GM19025 (cell line): Measurements from ENCODE around the gene PM20D1.
"Not testable (repeated sequence)": the region's sequence is repeated elsewhere in the genome, so short reads cannot be mapped to it uniquely, and the experiment has no call there.

Experiments
- ATAC-seq: cut with Tn5 transposase; IDR thresholded peaks from one replicate; pipeline ENCODE4 v1.9.1; 2021; ENCODE audit warnings: mild to moderate bottlenecking, low read depth, moderate library complexity; ENCODE audit not compliant: unreplicated experiment

Gene PM20D1

DNA sequence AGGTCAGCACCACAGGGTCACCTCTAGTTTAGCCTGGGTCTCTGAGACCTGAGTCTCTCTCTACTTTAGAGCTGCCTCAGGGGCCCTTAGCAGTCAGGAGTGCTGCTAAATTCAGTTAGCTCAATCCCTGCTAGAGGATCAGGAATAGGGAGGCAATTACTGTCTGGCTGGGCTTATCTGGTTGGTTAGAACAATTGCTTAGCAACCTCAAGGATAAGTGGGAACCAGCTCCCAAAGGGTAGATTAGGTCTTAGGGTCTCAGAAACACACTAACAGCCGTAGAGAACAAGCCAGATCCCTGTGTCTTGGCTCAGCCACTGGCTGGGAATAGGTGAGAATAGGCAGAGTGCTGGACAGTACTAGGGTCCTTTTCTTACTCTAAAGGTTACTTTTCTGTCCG lies 7.7 kb downstream of the PM20D1 start:
- ATAC-seq, result no peak

- ATAC-seq, result no peak
These were observed 9.6 kb downstream of the PM20D1 start for GRCh38 chr1:205840146-205840923.

GRCh38 chr1:205837382-205837970 lies 12.5 kb downstream of the PM20D1 start:
- ATAC-seq, result no peak

- ATAC-seq, result no peak
These were observed 15.2 kb downstream of the PM20D1 start for GRCh38 chr1:205834751-205835150.

DNA sequence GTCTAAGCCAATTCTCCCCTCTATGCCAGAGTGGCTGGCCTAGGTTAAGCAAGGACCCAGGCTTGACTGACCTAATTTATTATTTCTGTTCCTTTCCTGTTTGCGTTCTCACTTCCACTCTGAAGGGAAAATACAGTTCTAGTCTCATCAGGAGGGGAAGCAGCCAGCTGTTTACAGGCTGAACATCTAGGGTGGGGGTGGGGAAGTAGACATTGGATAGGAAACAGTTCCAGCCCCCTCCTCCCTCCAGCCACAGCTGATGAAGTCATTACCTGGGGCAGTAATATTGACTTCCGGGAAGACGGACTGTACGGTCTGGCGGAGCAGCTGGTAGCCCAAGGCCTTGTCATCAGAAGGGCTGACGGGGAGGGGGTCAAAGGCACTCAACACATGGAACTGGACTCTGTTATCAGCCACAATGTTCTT lies 17.6 kb downstream of the PM20D1 start:
- ATAC-seq, result no peak

GRCh38 chr1:205827623-205828022 lies 22.3 kb downstream of the PM20D1 start:
- ATAC-seq, result no peak

DNA sequence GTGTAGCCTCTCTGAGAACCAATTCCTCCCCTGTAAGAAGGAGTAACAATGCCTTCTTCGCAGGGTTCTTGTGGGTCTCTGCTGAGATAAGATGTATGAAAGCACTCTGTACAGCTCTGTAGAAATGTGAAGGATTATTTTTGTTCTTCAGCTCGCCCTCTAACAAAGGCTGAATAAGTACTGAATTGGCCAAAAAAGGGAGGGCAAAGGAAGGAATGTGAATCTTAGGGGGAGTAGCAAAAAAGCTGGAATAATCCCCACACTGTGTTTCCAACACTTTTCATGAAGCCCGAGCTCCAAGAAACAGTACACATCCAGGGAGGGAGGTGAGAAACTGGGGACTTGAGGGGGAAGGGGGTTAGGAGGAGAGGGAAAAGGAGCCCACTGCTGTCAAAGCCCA lies 22.9 kb downstream of the PM20D1 start:
- ATAC-seq, result no peak

GRCh38 chr1:205826016-205826806 lies 23.7 kb downstream of the PM20D1 start:
- no peak for ATAC-seq

DNA sequence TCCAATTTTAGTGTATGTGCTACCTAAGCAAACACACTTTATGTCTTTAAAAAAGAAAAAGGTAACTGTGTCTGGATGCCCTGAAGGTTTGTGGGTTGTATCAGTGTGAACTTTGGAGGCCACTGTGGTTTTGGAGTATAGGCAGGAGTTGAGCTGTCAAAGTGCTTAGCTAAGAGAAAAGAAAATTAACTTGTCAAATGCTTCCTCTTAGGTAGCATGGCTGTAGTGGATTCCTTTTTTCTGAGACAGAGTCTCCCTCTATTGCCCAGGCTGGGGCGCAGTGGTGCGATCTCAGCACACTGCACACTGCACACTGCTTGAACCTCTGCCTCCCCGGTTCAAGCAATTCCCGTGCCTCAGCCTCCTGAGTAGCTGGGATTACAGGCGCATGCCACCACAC lies 25.8 kb downstream of the PM20D1 start:
- no peak for ATAC-seq

DNA sequence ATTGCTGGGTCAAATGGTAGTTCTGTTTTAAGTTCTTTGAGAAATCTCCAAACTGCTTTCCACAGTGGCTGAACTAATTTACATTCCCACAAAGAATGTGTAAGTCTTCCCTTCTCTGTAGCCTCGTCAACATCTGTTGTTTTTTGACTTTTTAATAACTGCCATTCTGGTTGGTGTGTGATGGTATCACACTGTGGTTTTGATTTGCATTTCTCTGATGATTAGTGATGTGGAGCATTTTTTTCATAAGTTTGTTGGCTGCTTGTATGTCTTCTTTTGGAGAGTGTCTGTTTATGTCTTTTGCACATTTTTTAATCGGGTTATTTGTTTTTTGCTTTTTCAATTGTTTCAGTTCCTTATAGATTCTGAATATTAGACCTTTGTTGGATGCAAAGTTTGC lies 26.7 kb downstream of the PM20D1 start:
- ATAC-seq, result not testable (repeated sequence)

DNA sequence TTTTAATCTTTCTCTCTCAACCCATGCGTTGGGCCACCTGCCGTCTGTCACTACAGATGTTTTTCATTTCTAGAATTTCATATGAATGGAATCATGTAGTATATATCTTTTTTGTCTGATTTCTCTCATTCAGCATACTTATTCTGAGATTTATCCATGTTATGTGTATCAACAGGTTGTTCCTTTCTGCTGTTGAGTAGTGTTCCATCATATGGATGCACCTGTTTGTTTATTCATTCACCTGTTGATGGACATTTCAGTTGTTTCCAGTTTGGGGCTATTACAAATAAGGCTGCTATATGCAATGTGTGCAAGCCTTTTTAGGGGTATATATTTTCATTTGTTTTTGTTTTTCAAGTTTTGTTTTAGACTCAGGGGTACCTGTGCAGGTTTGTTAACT lies 27.5 kb downstream of the PM20D1 start:
- ATAC-seq, result no peak

DNA sequence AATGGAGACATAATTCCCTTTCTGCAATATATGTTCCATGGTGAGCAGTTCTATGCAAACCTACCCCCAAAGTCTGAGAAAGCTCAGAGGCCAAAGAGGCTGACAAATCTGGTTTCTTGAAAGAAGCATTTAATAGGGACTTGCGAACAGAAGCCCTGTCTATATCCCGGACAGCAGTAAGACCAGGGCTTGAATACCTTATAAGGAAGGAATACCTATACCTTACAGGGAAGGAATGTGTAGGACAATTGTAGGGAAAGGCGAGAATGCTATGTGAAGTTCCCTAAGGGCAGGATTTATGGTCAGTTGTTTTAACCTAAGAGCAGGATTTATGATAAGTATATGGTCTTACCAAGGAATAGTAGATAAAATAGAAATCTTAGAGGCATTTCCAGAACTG lies 31.9 kb downstream of the PM20D1 start:
- no peak for ATAC-seq

DNA sequence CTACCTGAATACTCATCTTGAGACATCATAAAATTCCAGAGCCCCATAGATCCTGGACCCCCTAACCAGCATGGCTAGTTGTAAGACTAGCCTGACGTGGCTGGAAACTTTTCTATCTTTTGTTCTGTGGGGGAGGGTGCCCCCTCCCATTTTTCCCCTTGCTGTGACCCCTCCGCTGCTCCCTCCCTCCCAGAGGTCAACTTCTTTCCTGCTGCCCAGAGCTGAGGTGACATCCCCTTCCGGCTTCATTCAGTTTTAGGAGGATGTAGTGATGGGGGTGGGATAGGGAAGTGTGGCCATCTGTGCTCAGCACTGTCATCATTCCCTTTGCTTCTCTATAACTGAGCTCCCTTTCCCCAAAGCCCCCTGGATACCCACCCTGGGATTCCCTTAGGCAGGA lies 32.6 kb downstream of the PM20D1 start:
- no peak for ATAC-seq

DNA sequence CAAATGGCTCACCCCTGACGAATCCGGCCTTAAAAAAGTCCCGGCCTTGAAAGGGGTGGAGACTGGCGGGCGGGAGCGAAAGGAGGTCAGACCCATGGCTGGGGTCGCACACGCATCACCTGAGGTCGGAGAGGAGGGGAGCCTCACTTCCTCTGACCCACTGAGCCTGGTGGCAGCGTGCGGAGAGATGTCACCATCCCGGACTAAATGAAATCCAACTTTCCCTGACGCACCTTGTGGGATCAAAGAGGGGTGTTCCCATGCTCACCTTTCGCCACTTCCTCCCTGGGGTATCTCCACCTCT lies 36.2 kb downstream of the PM20D1 start:
- no peak for ATAC-seq

DNA sequence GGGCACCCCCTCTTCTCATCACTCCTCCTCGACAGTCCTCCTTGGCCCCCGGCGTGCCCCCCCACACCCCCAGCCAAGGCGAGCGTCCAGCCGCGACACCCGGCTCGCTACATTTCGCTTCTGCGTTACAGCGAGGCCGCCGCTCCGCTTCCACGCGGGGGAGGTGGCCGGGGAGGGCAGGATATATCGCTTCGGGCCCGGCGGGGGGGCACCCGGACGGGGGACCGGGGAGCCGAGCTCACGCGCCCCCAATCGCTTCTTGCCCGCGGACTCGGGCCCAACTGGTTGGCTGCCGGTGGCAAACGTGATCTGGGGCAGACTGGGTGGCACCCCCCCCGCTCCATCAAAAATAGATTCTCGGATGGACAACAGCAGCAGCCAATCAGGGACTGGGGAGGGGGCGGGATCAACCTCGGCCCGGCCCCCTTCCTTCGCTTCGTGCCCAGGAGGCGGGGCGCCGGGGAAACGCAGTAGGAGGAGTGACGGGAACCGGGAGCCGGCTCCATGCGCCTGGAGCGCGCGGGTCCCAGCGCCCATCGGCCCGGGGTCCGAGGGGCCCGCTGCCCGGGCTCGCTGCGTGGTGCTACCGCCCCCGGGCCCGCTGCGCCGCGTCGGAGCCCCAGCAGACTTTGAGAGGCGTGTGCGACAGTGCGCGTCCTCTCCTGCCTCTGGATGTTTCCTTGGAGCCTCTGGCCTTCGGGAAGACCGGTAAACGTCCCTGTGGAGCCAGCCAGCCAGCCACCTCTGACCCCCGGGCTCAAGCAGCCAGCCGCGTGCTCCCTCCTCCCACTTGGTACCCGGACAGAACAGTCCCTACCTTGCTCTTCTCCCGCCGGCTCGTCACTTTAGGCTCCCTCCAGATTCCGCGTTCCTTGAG lies 36.8 kb downstream of the PM20D1 start, which contains the start of gene SLC41A1:
Gene SLC41A1, minus strand, starts transcription at position 321 of the 877 bp plus-strand sequence. CDS start 2,757 bp downstream, outside the sequence.
- peak; percentile 90 for ATAC-seq

DNA sequence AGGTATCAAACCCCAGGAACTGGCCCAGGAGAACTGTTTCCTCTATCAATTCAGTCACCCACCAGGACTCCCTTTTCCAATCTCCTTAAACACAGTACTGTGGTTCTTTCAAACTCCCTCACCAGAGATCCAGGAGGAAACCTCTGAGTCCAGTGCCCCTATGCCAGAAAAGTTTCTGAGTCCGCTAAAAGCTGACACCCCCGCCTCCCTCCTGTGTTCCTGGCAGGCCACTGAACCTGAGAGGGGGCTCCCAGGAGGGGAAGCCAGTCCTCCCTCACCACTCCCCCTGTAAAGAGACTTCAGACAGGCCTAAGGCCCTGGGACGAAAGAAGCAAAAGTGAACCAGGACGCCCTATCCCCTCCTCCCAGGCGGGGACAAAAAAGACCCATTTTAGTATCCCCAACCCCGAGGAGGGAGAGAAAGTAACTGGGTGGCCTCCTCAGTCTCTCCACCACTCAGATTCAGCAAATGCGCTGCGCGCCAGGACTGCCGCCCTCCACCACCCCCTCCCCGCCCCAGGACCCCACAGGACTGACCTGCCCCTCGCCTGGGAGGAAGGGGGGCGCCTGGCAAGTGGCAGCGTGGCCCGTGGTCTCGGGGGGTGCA lies 37.6 kb downstream of the PM20D1 start:
- no peak for ATAC-seq

DNA sequence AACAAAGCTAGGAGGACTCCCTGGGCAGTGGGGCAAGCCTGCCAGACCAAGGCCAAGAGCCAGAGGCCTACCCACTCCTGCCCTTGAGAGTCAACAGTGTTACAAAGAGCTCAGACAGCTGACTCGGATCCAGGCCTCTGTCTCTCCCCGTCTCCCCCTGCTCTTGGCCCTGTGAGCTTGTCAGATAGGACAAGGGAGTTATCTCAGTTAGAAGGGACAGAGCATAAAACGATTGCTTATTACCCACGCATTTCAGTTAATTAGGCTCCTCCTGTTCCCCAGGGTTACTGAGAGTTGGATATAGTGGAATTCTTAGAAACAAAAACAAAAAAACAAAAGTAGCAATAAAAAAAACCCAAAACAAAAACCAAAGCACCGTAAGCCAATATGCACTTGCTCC lies 38.3 kb downstream of the PM20D1 start:
- no peak for ATAC-seq

DNA sequence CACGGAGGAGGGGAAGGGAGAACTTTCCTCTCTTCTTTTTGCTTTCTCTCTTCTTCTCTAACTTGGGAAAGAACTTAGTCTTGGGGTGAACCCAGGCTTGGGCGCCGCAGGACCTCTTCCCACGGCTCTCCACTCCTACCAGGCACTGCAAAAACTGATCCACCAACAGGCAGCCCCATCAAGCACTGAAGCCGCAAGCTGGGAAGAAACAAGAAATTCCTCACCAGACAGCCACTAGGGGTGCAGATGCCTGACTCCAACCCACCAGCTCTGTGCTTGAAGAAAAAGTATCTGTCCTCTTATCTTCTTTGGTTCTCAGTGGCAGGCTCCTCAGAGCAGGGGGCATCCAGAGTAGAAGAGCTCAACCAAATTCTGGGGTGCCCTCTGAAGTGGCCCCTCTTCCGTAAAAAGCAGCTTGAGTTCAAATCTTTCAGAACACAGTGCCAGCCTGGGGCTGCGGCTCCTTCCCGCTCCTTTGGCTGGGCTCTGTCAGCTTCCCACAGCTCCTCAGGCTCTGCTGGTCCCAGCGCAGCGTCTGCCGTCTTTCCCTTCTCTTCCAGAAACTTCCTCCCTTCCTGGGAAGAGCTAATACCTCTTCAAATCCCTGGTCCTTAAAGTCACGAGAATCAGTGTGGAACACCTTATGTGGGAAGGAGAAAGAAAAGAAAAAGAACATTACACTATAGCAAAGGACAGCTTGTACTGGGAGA lies 39.3 kb downstream of the PM20D1 start:
- no peak for ATAC-seq

DNA sequence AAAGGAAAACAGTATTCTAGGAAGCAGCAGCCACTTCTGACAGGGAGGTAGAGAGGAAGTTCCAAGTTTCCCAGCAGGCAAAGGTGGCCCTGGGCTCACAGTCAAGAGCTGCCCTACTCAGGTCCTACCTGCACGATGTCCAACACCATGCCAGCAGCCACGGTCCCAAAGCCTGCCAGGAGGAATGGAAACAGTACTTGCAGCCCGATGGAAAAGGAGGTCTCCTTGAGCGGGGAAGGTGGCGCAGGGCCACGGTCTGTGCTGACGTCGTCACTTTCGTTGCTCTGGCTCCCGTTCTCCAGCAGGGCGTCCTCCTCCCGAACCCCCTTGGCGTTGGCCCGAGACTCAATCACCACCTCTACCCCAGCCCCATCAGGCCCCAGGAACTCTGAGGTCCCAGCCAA lies 40.0 kb downstream of the PM20D1 start:
- no peak for ATAC-seq

DNA sequence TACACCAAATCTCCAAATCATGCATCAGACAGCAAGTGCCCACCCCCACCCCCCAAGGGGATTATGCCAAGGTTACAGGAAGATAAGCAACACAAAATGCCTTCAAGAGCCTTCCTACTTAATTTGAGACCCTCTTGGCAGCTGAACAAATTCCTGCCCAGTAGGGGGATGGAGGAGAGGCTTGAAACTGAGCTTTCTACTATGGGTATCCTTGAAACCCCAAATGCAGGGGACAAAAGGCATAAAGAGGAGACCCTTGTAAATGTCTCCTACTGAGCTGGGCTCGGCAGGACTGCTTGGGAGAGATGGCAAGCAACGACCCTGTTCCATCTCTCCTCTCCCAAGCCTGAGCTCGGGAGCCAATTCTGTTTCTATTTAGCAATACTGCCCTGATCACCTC lies 40.5 kb downstream of the PM20D1 start:
- no peak for ATAC-seq
